Measurements from ENCODE around the gene ANK2.

ANK2 gene

DNA sequence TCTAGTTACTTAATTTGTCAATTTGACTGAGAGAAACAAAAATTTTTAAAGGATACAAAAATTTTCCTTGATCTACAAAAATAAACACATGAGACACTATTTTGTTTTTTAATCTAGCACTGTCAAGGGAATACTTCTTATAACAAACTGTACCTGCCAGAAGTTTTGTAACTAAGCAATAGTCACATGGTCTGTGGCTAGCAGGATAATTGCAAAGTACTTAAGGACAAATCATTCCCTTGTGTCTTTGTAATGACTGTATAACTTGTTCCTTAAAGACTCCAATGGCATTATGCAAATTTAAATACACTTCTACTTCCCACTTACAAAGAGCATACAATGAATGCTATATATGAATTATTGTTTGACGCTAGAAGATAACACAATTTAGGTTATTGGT is 25.1 kb upstream of the ANK2 start:
- Histone ChIP-seq H3K9me2 (ENCODE audit: low read depth, low read length) (no peaks in the 10 kb centered on the region), H3K36me3 (ENCODE audit: insufficient read depth, low read length) (no peaks in the 10 kb centered on the region), H2AFZ (ENCODE audit: low read length) (no peak overlapping the region), H3K79me2 (ENCODE audit: insufficient read depth, low read length) (no peaks in the 10 kb centered on the region), H4K20me1 (ENCODE audit: insufficient read depth, low read length) (no peaks in the 10 kb centered on the region), H3K4me2 (ENCODE audit: low read length) (no peak overlapping the region), H3K27me3 (ENCODE audit: insufficient read depth, low read length) (no peaks in the 10 kb centered on the region), H3K4me3 (ENCODE audit: low read depth, low read length, poor library complexity, severe bottlenecking) (no peak overlapping the region), H3K9me3 (ENCODE audit: low read length) (no peaks in the 10 kb centered on the region), H3K9ac (ENCODE audit: low read length) (no peak overlapping the region), H3K27ac (ENCODE audit: low read depth, low read length, poor library complexity, severe bottlenecking) (no peak overlapping the region), H3F3A (ENCODE audit: insufficient read depth, low read length) (no peaks in the 10 kb centered on the region), H3K4me1 (ENCODE audit: insufficient read depth, low read length, severe bottlenecking) (no peaks in the 10 kb centered on the region)
- TF ChIP-seq, protein P1, sequence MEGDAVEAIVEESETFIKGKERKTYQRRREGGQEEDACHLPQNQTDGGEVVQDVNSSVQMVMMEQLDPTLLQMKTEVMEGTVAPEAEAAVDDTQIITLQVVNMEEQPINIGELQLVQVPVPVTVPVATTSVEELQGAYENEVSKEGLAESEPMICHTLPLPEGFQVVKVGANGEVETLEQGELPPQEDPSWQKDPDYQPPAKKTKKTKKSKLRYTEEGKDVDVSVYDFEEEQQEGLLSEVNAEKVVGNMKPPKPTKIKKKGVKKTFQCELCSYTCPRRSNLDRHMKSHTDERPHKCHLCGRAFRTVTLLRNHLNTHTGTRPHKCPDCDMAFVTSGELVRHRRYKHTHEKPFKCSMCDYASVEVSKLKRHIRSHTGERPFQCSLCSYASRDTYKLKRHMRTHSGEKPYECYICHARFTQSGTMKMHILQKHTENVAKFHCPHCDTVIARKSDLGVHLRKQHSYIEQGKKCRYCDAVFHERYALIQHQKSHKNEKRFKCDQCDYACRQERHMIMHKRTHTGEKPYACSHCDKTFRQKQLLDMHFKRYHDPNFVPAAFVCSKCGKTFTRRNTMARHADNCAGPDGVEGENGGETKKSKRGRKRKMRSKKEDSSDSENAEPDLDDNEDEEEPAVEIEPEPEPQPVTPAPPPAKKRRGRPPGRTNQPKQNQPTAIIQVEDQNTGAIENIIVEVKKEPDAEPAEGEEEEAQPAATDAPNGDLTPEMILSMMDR (IDR thresholded peaks at IDR 0.05; ENCODE audit: low read length), result no peak
- no peak for TF ChIP-seq EZH2 (IDR thresholded peaks at IDR 0.05; ENCODE audit: borderline replicate concordance, low read length)

DNA sequence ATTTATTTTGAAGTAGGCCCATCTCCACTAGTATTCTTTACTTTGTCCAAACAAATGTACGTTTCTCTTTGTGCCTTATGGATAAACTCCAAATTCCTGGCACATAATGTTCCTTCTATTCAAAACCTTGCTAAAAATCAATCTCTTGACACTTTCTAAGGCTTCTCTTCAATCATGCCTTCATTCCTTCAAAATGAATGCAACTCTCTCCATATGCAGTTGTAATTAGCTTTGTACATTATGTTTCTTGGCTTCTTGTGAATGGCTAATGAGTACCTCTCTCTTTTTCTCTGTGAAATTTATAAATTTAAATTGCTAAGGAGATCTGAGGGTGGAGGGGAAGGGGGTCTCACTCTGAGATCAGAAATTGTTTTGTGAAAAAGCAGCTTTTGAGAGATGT is 24.0 kb upstream of the ANK2 start:
- TF ChIP-seq, protein P1 (IDR thresholded peaks at IDR 0.05; ENCODE audit: low read length), result no peak
- no peak for TF ChIP-seq EZH2 (IDR thresholded peaks at IDR 0.05; ENCODE audit: borderline replicate concordance, low read length)
- Histone ChIP-seq H3K27ac (ENCODE audit: low read depth, low read length, poor library complexity, severe bottlenecking) (no peak overlapping the region), H3K36me3 (ENCODE audit: insufficient read depth, low read length) (no peaks in the 10 kb centered on the region), H3K79me2 (ENCODE audit: insufficient read depth, low read length) (no peaks in the 10 kb centered on the region), H3K27me3 (ENCODE audit: insufficient read depth, low read length) (no peaks in the 10 kb centered on the region), H3K9ac (ENCODE audit: low read length) (no peak overlapping the region), H3K4me3 (ENCODE audit: low read depth, low read length, poor library complexity, severe bottlenecking) (no peak overlapping the region), H4K20me1 (ENCODE audit: insufficient read depth, low read length) (no peaks in the 10 kb centered on the region), H3K4me1 (ENCODE audit: insufficient read depth, low read length, severe bottlenecking) (no peaks in the 10 kb centered on the region), H3K4me2 (ENCODE audit: low read length) (no peak overlapping the region), H3F3A (ENCODE audit: insufficient read depth, low read length) (no peaks in the 10 kb centered on the region), H3K9me2 (ENCODE audit: low read depth, low read length) (no peaks in the 10 kb centered on the region), H2AFZ (ENCODE audit: low read length) (no peak overlapping the region), H3K9me3 (ENCODE audit: low read length) (no peaks in the 10 kb centered on the region)

DNA sequence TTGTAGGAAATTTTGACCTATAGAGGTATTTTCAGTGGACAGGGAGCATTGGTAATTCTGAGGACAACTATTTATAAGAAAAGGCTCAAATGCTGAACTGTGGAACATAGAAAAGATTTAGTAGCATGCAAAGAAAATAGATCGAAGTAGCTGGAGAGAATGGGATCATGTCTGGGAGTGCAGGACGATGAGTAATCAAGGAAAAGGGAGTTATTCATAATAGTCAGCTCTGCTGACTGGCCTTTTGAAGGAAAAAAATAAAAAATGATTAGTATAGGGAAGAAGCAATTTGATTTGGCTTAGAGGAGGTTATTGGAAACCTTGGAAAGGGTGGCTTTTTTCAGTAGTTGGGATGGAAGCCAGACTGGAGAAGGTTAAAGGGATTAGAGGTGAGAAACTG is 22.9 kb upstream of the ANK2 start:
- H3K36me3 ChIP-seq (ENCODE audit: insufficient read depth, low read length), result no peaks in the 10 kb centered on the region
- H3K27me3 ChIP-seq (ENCODE audit: insufficient read depth, low read length), result no peaks in the 10 kb centered on the region
- no peak overlapping the region for H3K4me3 ChIP-seq (ENCODE audit: low read depth, low read length, poor library complexity, severe bottlenecking)
- no peaks in the 10 kb centered on the region for H3K9me3 ChIP-seq (ENCODE audit: low read length)
- no peaks in the 10 kb centered on the region for H3K4me1 ChIP-seq (ENCODE audit: insufficient read depth, low read length, severe bottlenecking)
- H3F3A ChIP-seq (ENCODE audit: insufficient read depth, low read length), result no peaks in the 10 kb centered on the region
- no peak overlapping the region for H3K4me2 ChIP-seq (ENCODE audit: low read length)
- no peak overlapping the region for H3K27ac ChIP-seq (ENCODE audit: low read depth, low read length, poor library complexity, severe bottlenecking)
- no peaks in the 10 kb centered on the region for H4K20me1 ChIP-seq (ENCODE audit: insufficient read depth, low read length)
- H2AFZ ChIP-seq (ENCODE audit: low read length), result no peak overlapping the region
- H3K79me2 ChIP-seq (ENCODE audit: insufficient read depth, low read length), result no peaks in the 10 kb centered on the region
- H3K9me2 ChIP-seq (ENCODE audit: low read depth, low read length), result no peaks in the 10 kb centered on the region
- H3K9ac ChIP-seq (ENCODE audit: low read length), result no peak overlapping the region
- TF ChIP-seq EZH2 (IDR thresholded peaks at IDR 0.05; ENCODE audit: borderline replicate concordance, low read length), result no peak
- TF ChIP-seq, protein P1 (IDR thresholded peaks at IDR 0.05; ENCODE audit: low read length), result no peak

Measured in OCI-LY1 (cell line).